Renal cortical epithelial cell (primary cell): Measurements from ENCODE around the gene MYH14. TPM values are rescaled to one million over a fixed set of nuclear protein-coding genes. Genes with fewer than 3 reads are reported as not detected.
"Not testable (repeated sequence)": the region's sequence is repeated elsewhere in the genome, so short reads cannot be mapped to it uniquely, and the experiment has no call there.

Experiments
- DNase-seq: peaks from one replicate; pipeline ENCODE4 v3.0.0-alpha.2; 2011; ENCODE audit warnings: low read depth
- total RNA-seq: library from RNA; depleted of rRNA; stranded (reverse); fragments of >200 nt; gene quantifications from 2 replicates; pipeline ENCODE4 v1.2.3, GENCODE V29; 2014

MYH14 gene
- total RNA-seq, 1 donor from 2014 or later, result 0.85 TPM

- DNase-seq, result no peak
These were observed 115.7 kb downstream of the MYH14 start for GRCh38 chr19:50319156-50319555.

- DNase-seq, result no peak
These were observed 116.6 kb downstream of the MYH14 start for GRCh38 chr19:50320051-50320450.

DNA sequence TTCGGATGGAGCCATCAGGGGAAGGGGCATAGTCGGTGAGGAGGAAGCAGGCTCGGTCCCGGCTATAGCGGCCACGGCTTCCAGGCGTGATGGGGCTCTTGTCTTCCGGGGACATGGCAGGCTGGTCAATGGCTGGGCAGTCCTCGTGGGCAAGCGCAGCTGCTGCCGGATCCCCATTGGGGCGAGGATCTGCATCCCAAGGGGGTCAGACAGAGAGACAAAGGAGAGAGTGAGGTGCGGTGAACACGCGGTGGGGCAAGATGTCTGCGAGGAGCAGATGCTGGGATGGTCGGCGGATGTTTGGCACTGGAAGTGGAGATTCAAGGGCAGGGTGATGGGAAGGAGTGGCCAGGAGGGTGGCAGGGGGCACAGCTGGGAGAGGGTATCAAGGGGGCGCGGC, 117.2 kb downstream of the MYH14 start:
- no peak for DNase-seq

- DNase-seq, result no peak
These were observed 118.4 kb downstream of the MYH14 start for GRCh38 chr19:50321831-50322230.

- no peak for DNase-seq
These were observed 118.8 kb downstream of the MYH14 start for GRCh38 chr19:50322234-50322633.

- DNase-seq, result no peak
These were observed 119.7 kb downstream of the MYH14 start for GRCh38 chr19:50322931-50323781.

GRCh38 chr19:50323782-50324133, 120.3 kb downstream of the MYH14 start:
- no peak for DNase-seq

- no peak for DNase-seq
These were observed 120.9 kb downstream of the MYH14 start for GRCh38 chr19:50324331-50324730.

- DNase-seq, result no peak
These were observed 122.1 kb downstream of the MYH14 start for GRCh38 chr19:50325310-50326100.

- DNase-seq, result no peak
These were observed 122.8 kb downstream of the MYH14 start for GRCh38 chr19:50326101-50326664.

DNA sequence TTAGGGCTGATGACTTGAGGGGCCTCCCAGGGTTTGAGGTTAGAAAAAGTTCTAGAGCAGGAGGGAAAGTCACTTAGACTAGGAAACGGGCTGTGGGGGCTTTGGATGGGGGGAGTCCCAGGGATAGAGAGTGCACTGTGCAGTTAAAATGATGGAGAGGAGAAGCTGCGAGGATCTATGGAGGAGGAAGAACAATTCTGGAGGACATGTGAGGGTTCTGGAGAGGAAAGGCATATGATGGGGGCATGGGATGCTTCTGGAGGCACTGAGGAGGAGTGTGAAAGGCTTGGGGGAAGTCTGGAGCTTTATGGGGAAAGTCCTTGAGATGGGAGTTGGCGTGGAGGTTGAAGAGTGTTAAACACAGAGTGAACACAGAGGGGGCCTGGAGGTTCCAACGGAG, 123.6 kb downstream of the MYH14 start:
- no peak for DNase-seq

DNA sequence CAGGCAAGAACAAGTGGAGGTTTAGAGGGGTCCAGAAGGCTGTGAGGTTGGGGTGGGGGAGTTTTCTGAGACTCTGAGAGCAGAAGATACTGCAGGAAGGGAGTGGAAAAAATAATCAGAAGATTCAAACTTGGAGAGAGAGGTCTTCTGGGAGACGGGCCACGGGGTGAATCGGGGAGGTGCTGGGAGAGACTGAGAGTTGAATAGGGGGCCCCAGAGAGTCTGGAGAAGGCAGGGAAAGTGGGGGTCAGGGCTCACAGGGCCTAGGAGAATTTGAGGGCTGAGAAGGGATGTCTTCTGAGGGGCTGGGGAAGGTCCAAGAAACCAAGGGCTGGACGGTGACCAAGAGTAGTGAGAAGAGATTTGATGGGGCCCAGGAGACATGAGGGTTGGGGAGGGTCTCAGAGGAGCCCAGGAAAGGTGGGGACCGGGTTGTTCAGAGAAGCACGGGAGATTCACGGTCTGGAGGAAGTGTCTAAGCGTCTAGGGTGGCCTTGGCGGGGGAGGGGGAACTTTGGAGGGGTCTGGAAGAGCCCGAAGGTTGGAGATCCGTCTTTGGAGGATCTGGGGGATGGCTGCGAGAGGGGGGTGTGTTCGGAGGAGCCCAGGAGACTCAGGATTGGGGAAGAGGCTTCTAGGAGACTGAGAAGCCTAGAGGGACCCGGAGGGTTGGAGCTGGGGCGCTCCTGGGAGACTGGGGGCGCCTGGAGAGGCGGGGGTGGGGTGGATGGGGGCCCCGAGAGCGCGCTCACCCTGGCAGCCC, 124.2 kb downstream of the MYH14 start:
- DNase-seq, result no peak

GRCh38 chr19:50328224-50328872, 124.9 kb downstream of the MYH14 start:
- no peak for DNase-seq

GRCh38 chr19:50328873-50329145, 125.4 kb downstream of the MYH14 start:
- DNase-seq, result no peak

GRCh38 chr19:50329146-50329925, 125.9 kb downstream of the MYH14 start, which contains the start of gene KCNC3:
TSS of gene KCNC3 (minus strand) at chr19:50329377. CDS start at chr19:50329082, 295 bp downstream.
- DNase-seq, result peak; percentile 95

DNA sequence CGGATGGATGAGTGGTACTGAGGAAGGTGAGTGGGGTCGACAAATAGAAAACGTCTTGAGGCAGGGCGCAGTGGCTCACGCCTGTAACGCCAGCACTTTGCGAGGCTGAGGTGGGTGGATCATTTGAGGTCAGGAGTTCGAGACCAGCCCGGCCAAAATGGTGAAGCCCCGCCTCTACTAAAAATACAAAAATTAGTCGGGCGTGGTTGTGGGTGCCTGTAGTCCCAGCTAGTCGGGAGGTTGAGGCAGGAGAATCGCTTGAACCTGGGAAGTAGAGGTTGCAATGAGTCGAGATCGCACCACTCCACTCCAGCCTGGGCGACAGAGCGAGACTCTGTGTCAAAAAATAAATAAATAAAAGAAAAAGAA, 126.5 kb downstream of the MYH14 start:
- not testable (repeated sequence) for DNase-seq

GRCh38 chr19:50330365-50331078, 127.1 kb downstream of the MYH14 start:
- DNase-seq, result peak; percentile 28

GRCh38 chr19:50331221-50331993, 128.0 kb downstream of the MYH14 start:
- DNase-seq, result no peak

GRCh38 chr19:50331994-50332243, 128.5 kb downstream of the MYH14 start:
- DNase-seq, result no peak
